22Rv1 (cell line): ENCODE data around the gene GIMD1.

Source experiments
- H3K27ac ChIP-seq: fragments of 450-650 bp; 2 replicates; pipeline ENCODE4 v1.5.1; 2017
- ZFX ChIP-seq: fragments of 450-650 bp; IDR thresholded peaks from 2 replicates; pipeline ENCODE4 v1.6.1; 2017; ENCODE audit warnings: antibody characterized with exemption, borderline replicate concordance
- TF ChIP-seq, protein P1 (sequence below): fragments of 450-650 bp; IDR thresholded peaks from 2 replicates; pipeline ENCODE4 v1.5.1; 2017; ENCODE audit warnings: mild to moderate bottlenecking

Gene GIMD1

GRCh38 chr4:106338671-106339070, 29.9 kb downstream of the GIMD1 start:
- no peak for TF ChIP-seq ZFX
- TF ChIP-seq, protein P1, sequence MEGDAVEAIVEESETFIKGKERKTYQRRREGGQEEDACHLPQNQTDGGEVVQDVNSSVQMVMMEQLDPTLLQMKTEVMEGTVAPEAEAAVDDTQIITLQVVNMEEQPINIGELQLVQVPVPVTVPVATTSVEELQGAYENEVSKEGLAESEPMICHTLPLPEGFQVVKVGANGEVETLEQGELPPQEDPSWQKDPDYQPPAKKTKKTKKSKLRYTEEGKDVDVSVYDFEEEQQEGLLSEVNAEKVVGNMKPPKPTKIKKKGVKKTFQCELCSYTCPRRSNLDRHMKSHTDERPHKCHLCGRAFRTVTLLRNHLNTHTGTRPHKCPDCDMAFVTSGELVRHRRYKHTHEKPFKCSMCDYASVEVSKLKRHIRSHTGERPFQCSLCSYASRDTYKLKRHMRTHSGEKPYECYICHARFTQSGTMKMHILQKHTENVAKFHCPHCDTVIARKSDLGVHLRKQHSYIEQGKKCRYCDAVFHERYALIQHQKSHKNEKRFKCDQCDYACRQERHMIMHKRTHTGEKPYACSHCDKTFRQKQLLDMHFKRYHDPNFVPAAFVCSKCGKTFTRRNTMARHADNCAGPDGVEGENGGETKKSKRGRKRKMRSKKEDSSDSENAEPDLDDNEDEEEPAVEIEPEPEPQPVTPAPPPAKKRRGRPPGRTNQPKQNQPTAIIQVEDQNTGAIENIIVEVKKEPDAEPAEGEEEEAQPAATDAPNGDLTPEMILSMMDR = no peak

GRCh38 chr4:106337916-106338315, 30.7 kb downstream of the GIMD1 start:
- no peak overlapping the region for H3K27ac ChIP-seq
- TF ChIP-seq ZFX = no peak

More at GRCh38 chr4:106338671-106339070, 29.9 kb downstream of the GIMD1 start:
- H3K27ac ChIP-seq = no peak overlapping the region

GRCh38 chr4:106336618-106337017, 32.0 kb downstream of the GIMD1 start:
- no peak overlapping the region for H3K27ac ChIP-seq
- TF ChIP-seq, protein P1 = no peak
- TF ChIP-seq ZFX = no peak

GRCh38 chr4:106334741-106335470, 33.7 kb downstream of the GIMD1 start:
- H3K27ac ChIP-seq = no peak overlapping the region
- TF ChIP-seq, protein P1 = no peak
- TF ChIP-seq ZFX = no peak

DNA sequence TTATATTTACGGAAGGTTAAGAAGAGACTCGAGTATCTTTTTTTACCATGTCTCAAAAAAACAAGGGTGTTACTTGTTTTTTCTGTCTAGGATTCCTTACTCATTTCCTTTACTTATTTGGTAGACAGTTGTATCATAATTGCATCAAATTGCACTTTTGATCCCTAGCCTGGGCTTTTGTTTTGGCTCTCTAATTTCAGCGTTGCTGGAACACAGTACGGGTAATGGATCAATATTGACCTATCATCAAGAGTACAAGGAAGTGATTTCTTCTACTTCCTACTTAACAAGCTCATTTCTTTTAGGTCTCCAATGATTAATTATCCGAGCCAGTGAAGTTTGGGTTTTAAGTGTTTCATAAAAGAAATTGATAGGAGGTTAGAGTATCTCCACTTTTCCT, 35.4 kb downstream of the GIMD1 start:
- no peak overlapping the region for H3K27ac ChIP-seq
- TF ChIP-seq, protein P1 = no peak
- no peak for TF ChIP-seq ZFX

DNA sequence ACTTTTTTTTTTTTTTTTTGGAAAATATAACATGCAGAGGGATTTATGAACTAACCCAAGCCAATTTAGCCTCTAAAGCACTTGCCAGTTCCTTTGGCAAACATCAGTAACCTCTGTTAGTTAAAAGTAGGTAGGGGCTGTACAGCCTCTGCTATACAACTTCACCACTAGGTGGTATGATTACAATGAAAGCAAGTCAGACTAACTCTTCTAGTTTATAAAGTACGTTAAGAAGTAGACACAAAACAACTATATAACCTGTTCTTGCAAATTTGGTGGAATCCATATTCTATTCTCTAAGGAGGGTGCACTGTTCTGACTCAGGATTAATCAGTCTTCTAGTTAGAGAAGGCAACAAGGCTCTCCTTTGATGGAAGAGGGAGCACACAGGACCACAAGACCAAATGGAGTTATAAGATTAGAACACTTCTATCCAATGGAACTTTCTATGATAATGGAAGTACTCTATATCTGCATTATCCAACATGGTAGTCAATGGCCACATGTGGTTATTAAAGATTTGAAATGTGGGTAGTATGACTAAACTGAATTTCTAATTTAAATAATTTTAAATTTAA, 39.4 kb downstream of the GIMD1 start:
- TF ChIP-seq, protein P1 = peak; percentile 79
- no peak for TF ChIP-seq ZFX
- H3K27ac ChIP-seq = no peak overlapping the region

DNA sequence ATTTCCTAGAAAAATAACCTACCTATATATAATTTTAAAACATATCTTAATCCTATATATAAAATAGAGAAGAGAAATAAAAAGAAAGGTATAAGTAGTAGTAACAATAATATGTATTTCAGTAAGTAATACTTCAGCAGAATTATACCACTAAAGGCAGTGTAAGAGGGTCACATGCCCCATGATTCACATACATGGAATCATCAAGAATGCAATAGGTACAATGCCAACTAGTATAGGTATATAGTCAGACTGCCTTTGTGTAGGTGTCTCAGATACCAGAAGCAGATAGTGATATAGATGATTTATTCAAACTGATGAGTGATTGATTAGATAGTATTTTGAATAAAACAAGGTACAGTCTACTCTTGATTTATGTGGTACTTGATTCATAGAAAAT, 42.8 kb downstream of the GIMD1 start:
- TF ChIP-seq, protein P1 = no peak
- no peak overlapping the region for H3K27ac ChIP-seq
